Naive B cell (primary cell): ENCODE measurements around the gene TAF13. TPM values are rescaled to one million over a fixed set of nuclear protein-coding genes. Genes with fewer than 3 reads are reported as not detected.

Source experiments
- ATAC-seq, 2 donors: fragments of 150-1000 bp; cut with Tn5 transposase; 2 replicates each; pipeline ENCODE4 v1.10.0; 2021; ENCODE audit warnings: low read depth in 2 of 2, mild to moderate bottlenecking in 2 of 2, moderate library complexity in 2 of 2
- DNase-seq: peaks from one replicate; pipeline ENCODE4 v3.0.0; 2022
- H3K27ac Mint-ChIP-seq, 6 donors: one replicate each; pipeline ENCODE4 v1.8.0; 2020 to 2022; ENCODE audit warnings: mild to moderate bottlenecking in 6 of 6, mixed read lengths in 6 of 6, moderate library complexity in 5 of 6, inconsistent platforms in 2 of 6
- H3K27me3 Mint-ChIP-seq, 3 donors: one replicate each; pipeline ENCODE4 v1.8.0; 2021 to 2022; ENCODE audit warnings: mixed read lengths in 3 of 3, mild to moderate bottlenecking in 1 of 3
- H3K36me3 Mint-ChIP-seq, 2 donors: one replicate each; pipeline ENCODE4 v1.8.0; 2020 to 2022; ENCODE audit warnings: mixed read lengths in 2 of 2, inconsistent platforms in 1 of 2, mild to moderate bottlenecking in 1 of 2
- H3K4me1 Mint-ChIP-seq, 3 donors: one replicate each; pipeline ENCODE4 v1.8.0; 2020 to 2022; ENCODE audit warnings: mixed read lengths in 3 of 3, inconsistent platforms in 1 of 3, mild to moderate bottlenecking in 1 of 3, moderate library complexity in 1 of 3
- H3K4me3 Mint-ChIP-seq, 8 donors: one replicate each; pipeline ENCODE4 v1.8.0; 2020 to 2022; ENCODE audit warnings: mild to moderate bottlenecking in 8 of 8, mixed read lengths in 8 of 8, moderate library complexity in 8 of 8, inconsistent platforms in 2 of 8
- H3K9me3 Mint-ChIP-seq, 7 donors: one replicate each; pipeline ENCODE4 v1.8.0; 2020 to 2022; ENCODE audit warnings: mixed read lengths in 7 of 7, mild to moderate bottlenecking in 5 of 7, inconsistent platforms in 2 of 7, moderate library complexity in 1 of 7
- polyA plus RNA-seq, 6 donors: library from polyadenylated mRNA; unstranded; fragments of 300-500 nt; fragmentation: Illumina TruSeq; gene quantifications; one replicate each; pipeline ENCODE4 v1.2.3, GENCODE V29; 2021; ENCODE audit warnings: low read depth in 6 of 6

The TAF13 gene
- polyA plus RNA-seq, 6 donors from 2014 or later: 0.43 to 2.3 (median 1.2) TPM

- DNase-seq (no peak), ATAC-seq (peak in 1 of 2 donors; percentile 6)
- Mint-ChIP-seq H3K27me3 (no peaks in the 10 kb centered on the region), H3K4me1 (peaks cover 26 to 44% (median 31%) of the 10 kb centered on the region in 3 donors), H3K9me3 (peaks cover 0 to 8% (median 2%) of the 10 kb centered on the region in 7 donors), H3K27ac (peak overlapping the region; percentile 98 to 100 (median 99)), H3K36me3 (no peaks in the 10 kb centered on the region), H3K4me3 (peak overlapping the region; percentile 90 to 98 (median 94))
These were observed 13.6 kb upstream of the TAF13 start for GRCh38 chr1:109089242-109090015.

GRCh38 chr1:109084563-109085517, 9.0 kb upstream of the TAF13 start:
- Mint-ChIP-seq H3K36me3 (no peaks in the 10 kb centered on the region), H3K27me3 (peaks cover 0 to 7% (median 4%) of the 10 kb centered on the region in 3 donors), H3K4me3 (no peak overlapping the region), H3K27ac (peak overlapping the region in 1 of 6 donors; percentile 72), H3K4me1 (peaks cover 0 to 9% (median under 1%) of the 10 kb centered on the region in 3 donors), H3K9me3 (peaks cover 0 to 8% (median 0%) of the 10 kb centered on the region in 7 donors)
- ATAC-seq: no peak
- no peak for DNase-seq

GRCh38 chr1:109083923-109084322, 8.1 kb upstream of the TAF13 start:
- ATAC-seq (no peak), DNase-seq (no peak)
- Mint-ChIP-seq H3K36me3 (no peaks in the 10 kb centered on the region), H3K27ac (no peak overlapping the region), H3K9me3 (peaks cover 0 to 1% (median 0%) of the 10 kb centered on the region in 7 donors), H3K27me3 (peaks cover 0 to 7% (median 4%) of the 10 kb centered on the region in 3 donors), H3K4me1 (peaks cover 0 to under 1% (median 0%) of the 10 kb centered on the region in 3 donors), H3K4me3 (no peak overlapping the region)

DNA sequence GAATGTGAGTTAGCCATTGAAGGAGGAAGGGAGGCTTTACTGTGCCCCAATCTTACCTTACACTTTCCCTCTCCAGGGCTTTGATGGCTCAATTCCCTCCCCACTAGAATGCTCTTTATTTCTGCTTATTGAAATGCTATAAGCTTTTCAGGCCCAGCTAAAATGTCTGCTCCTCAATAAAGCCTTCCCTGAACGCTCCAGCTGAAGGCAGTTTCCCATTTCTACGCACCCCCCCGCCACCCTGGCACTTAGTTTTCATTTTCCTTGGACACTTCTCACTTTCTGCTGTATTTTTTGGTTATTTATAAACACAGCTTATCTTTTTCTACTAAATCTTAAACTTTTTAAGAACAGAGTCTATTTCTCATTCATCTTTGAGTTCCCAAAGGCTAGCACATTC, 7.7 kb upstream of the TAF13 start:
- H3K36me3 Mint-ChIP-seq: no peaks in the 10 kb centered on the region
- H3K27me3 Mint-ChIP-seq: peaks cover 0 to 7% (median 4%) of the 10 kb centered on the region in 3 donors
- H3K4me1 Mint-ChIP-seq: no peaks in the 10 kb centered on the region
- no peaks in the 10 kb centered on the region for H3K9me3 Mint-ChIP-seq
- H3K4me3 Mint-ChIP-seq: peak overlapping the region in 1 of 8 donors; percentile 47
- H3K27ac Mint-ChIP-seq: no peak overlapping the region
- ATAC-seq: no peak
- DNase-seq: no peak

DNA sequence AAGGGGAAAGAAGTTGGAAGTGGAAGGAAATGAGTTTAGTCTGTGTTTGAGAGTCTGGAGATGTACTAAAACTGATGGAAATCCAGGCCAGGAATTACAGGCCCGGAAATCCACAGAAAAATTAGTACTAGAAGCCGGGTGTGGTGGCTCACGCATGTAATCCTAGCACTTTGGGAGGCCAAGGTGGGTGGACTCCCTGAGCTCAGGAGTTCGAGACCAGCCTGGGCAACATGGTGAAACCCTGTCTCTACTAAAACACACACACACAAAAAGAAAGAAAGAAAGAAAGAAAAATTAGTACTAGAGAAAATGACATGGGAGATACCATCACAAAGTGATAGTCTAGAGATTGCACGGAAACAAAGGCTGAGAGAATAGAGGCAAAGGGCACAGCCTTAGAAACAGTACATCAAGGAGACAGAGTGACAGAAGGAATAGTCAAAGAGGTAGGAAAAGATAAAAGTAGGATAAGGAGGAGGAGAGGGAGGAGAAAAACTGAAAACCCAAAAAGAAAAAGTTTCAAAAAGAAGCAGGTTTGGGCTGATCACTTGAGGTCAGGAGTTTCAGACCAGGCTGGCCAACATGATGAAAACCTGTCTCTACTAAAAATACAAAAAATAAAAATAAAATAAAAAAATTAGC, 4.8 kb upstream of the TAF13 start:
- H3K4me1 Mint-ChIP-seq: peaks cover 0 to 8% (median 6%) of the 10 kb centered on the region in 3 donors
- ATAC-seq: no peak
- peak overlapping the region in 1 of 8 donors; percentile 35 for H3K4me3 Mint-ChIP-seq
- H3K36me3 Mint-ChIP-seq: peaks cover 0 to 6% of the 10 kb centered on the region in 2 donors
- no peak overlapping the region for H3K27ac Mint-ChIP-seq
- no peak for DNase-seq
- H3K27me3 Mint-ChIP-seq: peaks cover 0 to 7% (median 4%) of the 10 kb centered on the region in 3 donors
- no peaks in the 10 kb centered on the region for H3K9me3 Mint-ChIP-seq

GRCh38 chr1:109079240-109079622, 3.4 kb upstream of the TAF13 start:
- Mint-ChIP-seq H3K9me3 (no peaks in the 10 kb centered on the region), H3K27ac (no peak overlapping the region), H3K27me3 (peaks cover 0 to 7% (median 4%) of the 10 kb centered on the region in 3 donors)

DNA sequence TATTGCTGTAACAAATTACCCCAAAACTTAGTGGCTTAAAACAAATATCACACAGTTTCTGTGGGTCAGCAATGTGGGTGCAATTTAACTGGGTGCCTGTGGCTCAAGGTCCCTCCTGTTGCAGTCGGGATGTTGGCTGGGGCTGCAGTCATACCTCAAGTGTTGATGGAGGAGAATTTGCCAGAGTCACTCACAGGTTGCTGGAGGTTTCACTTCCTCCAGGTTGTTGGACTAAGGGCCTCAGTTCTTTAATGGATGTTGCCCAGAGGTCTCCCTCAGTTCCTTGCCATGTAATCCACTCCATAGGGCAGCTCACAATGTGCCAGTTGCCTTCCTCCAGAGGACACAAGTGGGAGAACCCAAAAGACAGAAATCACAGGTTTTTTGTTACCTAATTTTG, 2.5 kb upstream of the TAF13 start:
- no peak for DNase-seq
- no peak for ATAC-seq
- H3K9me3 Mint-ChIP-seq: no peaks in the 10 kb centered on the region
- H3K27ac Mint-ChIP-seq: peak overlapping the region in 1 of 6 donors; percentile 79
- peaks cover 0 to 7% of the 10 kb centered on the region in 2 donors for H3K36me3 Mint-ChIP-seq
- H3K4me1 Mint-ChIP-seq: peaks cover 11 to 21% (median 14%) of the 10 kb centered on the region in 3 donors
- H3K4me3 Mint-ChIP-seq: peak overlapping the region in 2 of 8 donors; percentile 33 to 76
- H3K27me3 Mint-ChIP-seq: peaks cover 0 to 7% (median 4%) of the 10 kb centered on the region in 3 donors

More at GRCh38 chr1:109079240-109079622, 3.4 kb upstream of the TAF13 start:
- ATAC-seq: no peak
- H3K4me3 Mint-ChIP-seq: no peak overlapping the region
- H3K36me3 Mint-ChIP-seq: peaks cover 0 to 7% of the 10 kb centered on the region in 2 donors
- H3K4me1 Mint-ChIP-seq: peaks cover 9 to 19% (median 13%) of the 10 kb centered on the region in 3 donors
- no peak for DNase-seq

GRCh38 chr1:109069294-109069693, 6.5 kb downstream of the TAF13 start:
- ATAC-seq (no peak), DNase-seq (no peak)
- Mint-ChIP-seq H3K4me1 (peaks cover 3 to 5% (median 3%) of the 10 kb centered on the region in 3 donors), H3K4me3 (no peak overlapping the region), H3K27ac (no peak overlapping the region), H3K9me3 (no peaks in the 10 kb centered on the region), H3K36me3 (peaks cover 0 to 8% of the 10 kb centered on the region in 2 donors), H3K27me3 (no peaks in the 10 kb centered on the region)

GRCh38 chr1:109067883-109068282, 7.9 kb downstream of the TAF13 start:
- H3K9me3 Mint-ChIP-seq: no peaks in the 10 kb centered on the region
- peaks cover 0 to 4% (median 0%) of the 10 kb centered on the region in 3 donors for H3K4me1 Mint-ChIP-seq
- no peaks in the 10 kb centered on the region for H3K27me3 Mint-ChIP-seq
- DNase-seq: no peak
- H3K27ac Mint-ChIP-seq: no peak overlapping the region
- H3K4me3 Mint-ChIP-seq: no peak overlapping the region
- no peak for ATAC-seq
- peaks cover 0 to 8% of the 10 kb centered on the region in 2 donors for H3K36me3 Mint-ChIP-seq

DNA sequence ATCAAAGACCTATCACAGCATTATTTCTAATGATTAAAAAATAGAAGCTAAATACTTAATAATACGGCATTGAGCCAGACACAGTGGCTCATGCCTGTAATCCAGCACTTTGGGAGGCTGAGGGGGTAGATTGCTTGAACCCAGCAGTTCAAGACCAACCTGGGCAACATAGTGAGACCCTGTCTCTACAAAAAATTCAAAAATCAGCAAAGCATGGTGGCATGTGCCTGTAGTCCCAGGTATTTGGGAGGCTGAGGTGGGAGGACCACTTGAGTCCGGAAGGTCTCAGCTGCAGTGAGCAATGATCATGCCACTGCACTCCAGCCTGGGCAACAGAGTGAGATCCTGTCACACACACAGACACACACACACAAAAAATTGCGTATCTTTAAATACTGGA, 10.7 kb downstream of the TAF13 start:
- Mint-ChIP-seq H3K9me3 (no peaks in the 10 kb centered on the region), H3K27ac (peak overlapping the region in 1 of 6 donors; percentile 60), H3K4me1 (no peaks in the 10 kb centered on the region), H3K4me3 (no peak overlapping the region), H3K27me3 (no peaks in the 10 kb centered on the region), H3K36me3 (peaks cover 0 to 8% of the 10 kb centered on the region in 2 donors)
- DNase-seq (no peak), ATAC-seq (no peak)

DNA sequence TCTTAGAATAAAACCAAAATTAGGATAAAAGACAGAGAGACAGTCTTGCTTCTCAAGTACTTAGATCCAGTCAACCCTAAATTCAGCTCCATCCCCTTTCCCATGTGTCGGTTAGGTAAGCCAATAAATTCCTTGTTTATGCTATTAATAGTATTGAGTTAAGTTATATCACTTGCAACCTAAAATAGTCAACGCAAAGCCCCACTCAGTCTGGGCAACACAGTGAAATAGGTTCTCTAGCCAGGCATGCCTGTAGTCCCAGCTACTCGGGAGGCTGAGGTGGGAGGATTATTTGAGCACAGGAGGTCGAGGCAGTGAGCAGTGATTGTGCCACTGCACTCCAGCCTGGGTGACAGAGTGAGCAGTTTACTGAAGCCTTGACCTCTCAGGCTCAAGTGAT, 14.6 kb downstream of the TAF13 start:
- H3K27me3 Mint-ChIP-seq: peaks cover 0 to 4% (median 0%) of the 10 kb centered on the region in 3 donors
- DNase-seq: no peak
- H3K4me3 Mint-ChIP-seq: no peak overlapping the region
- no peak overlapping the region for H3K27ac Mint-ChIP-seq
- no peak for ATAC-seq
- H3K4me1 Mint-ChIP-seq: no peaks in the 10 kb centered on the region
- H3K9me3 Mint-ChIP-seq: no peaks in the 10 kb centered on the region
- H3K36me3 Mint-ChIP-seq: peaks cover 0 to 8% of the 10 kb centered on the region in 2 donors

DNA sequence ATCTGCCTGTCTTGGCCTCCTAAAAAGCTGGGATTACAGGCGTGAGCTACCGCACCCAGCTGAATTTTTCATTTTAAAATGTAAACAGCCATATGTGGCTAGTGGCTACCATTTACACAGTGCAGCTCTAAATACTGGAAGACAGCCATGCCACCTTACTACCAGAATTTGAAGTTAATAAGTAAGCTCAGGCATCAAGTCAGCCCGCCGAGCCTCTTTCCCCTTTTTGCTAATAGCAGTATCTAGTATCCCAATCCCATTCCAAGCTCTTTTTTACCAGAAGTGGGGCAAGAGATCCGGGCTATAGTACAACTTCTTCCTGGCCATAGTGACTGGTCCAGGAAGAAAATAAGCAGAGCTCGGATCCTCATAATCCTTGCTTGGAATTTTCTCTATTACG, 15.1 kb downstream of the TAF13 start:
- DNase-seq (no peak), ATAC-seq (no peak)
- H3K27me3 Mint-ChIP-seq: peaks cover 0 to 4% (median 0%) of the 10 kb centered on the region in 3 donors
- H3K27ac Mint-ChIP-seq: no peak overlapping the region
- H3K36me3 Mint-ChIP-seq: peaks cover 0 to 8% of the 10 kb centered on the region in 2 donors
- no peaks in the 10 kb centered on the region for H3K9me3 Mint-ChIP-seq
- H3K4me3 Mint-ChIP-seq: no peak overlapping the region
- H3K4me1 Mint-ChIP-seq: no peaks in the 10 kb centered on the region

DNA sequence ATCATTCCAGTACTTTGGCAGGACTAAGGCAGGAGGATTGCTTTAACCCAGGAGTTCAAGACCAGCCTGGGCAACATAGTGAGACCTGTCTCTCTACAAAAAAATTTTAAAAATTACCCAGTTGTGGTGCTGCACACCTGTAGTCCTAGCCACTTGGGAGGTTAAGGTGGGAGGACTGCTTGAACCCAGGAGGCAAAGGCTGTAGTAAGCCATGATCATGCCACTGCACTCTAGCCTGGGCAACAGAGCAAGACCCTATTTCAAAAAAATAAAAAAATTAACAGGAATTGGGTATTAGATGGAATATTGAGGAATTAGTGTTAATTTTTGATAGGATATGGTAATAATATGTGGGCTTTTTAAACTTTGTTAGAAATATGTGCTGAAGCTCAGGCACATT, 16.8 kb downstream of the TAF13 start:
- no peaks in the 10 kb centered on the region for H3K36me3 Mint-ChIP-seq
- H3K4me3 Mint-ChIP-seq: no peak overlapping the region
- no peaks in the 10 kb centered on the region for H3K9me3 Mint-ChIP-seq
- DNase-seq: no peak
- no peaks in the 10 kb centered on the region for H3K4me1 Mint-ChIP-seq
- peaks cover 0 to 4% (median 0%) of the 10 kb centered on the region in 3 donors for H3K27me3 Mint-ChIP-seq
- no peak for ATAC-seq
- H3K27ac Mint-ChIP-seq: no peak overlapping the region
